ENCODE data around the gene RNF25. TPM values are rescaled to one million over a fixed set of nuclear protein-coding genes. Genes with fewer than 3 reads are reported as not detected.

Gene RNF25
- total and polyA plus RNA-seq, 2 of the 8 experiments (the other 6 are each of a cell fraction or from before 2014, with no cell fraction given): 19.6 to 29.6 TPM

DNA sequence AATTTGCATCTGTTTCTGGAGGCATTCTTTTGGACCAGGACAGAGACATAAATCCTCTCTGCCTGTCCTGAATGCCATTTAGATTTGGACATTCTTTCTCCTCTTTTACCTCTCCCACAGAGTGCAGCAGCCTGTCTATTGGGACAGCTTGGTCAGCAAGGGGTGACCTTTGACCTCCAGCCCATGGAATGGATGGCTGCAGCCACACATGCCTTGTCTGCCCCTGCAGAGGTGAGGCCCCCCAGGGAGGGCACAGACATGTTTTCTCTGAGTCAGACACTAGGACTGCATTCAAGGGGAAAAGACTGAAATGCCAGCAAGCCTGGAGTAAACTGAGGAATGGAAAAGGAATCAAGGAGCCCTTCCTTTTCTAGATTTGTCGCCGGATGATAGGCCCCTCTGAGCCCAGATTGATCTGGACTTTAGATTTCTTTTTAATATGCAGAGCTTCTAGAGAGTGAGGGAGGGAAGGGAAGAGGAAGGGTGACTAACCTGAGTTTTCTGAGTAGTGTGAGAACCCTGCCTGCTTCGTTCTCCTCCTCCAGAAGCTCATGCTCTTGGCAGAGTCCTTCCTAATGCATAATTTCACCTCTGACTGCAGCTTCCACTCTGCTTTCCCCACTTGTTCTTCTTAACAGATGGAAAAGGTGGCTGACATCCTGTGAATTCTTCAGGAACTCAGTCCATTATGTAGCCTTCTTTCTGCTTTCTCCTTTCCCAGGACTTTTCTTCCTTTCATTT lies 22.8 kb upstream of the RNF25 start:
- Histone ChIP-seq H4K91ac (replicated peaks; ENCODE audit: insufficient read length, low read length) (no peak overlapping the region), H3K79me2 (ENCODE audit: control insufficient read depth in 1 of 2, insufficient read depth in 2 of 2, low read length in 2 of 2) (no peaks in the 10 kb centered on the region), H2BK15ac (ENCODE audit: low read length) (no peak overlapping the region), H3K14ac (ENCODE audit: insufficient read length) (no peak overlapping the region), H3K4me3 (ENCODE audit: extremely low read depth in 1 of 4, insufficient read depth in 2 of 4, low read depth in 3 of 4, low read length in 4 of 4) (no peak overlapping the region), H2BK120ac (replicated peaks; ENCODE audit: low read depth, low read length) (no peak overlapping the region), H3K4me2 (ENCODE audit: insufficient read depth in 1 of 2, low read depth in 2 of 2, low read length in 2 of 2) (no peak overlapping the region), H4K20me1 (replicated peaks in 1 of 2; ENCODE audit: control insufficient read depth in 1 of 2, insufficient read depth in 2 of 2, low read length in 2 of 2) (peaks cover 0 to 2% of the 10 kb centered on the region in 2 experiments), H3K36me3 (ENCODE audit: control insufficient read depth in 2 of 4, insufficient read depth in 4 of 4, low read length in 3 of 4) (peaks cover 2 to 32% (median 15%) of the 10 kb centered on the region in 4 experiments; a peak in 7 of 8 replicates), H4K8ac (ENCODE audit: extremely low read depth, insufficient read depth, low read length) (no peak overlapping the region), H3K4me1 (replicated peaks in 1 of 4; ENCODE audit: control insufficient read depth in 3 of 4, insufficient read depth in 4 of 4, low read length in 3 of 4) (no peaks in the 10 kb centered on the region), H3K9me3 (ENCODE audit: insufficient read depth in 2 of 2, low read depth in 1 of 2, low read length in 1 of 2) (no peaks in the 10 kb centered on the region), H2BK12ac (ENCODE audit: low read depth, low read length) (no peak overlapping the region), H3K23ac (ENCODE audit: insufficient read length) (no peak overlapping the region), H3K23me2 (ENCODE audit: low read depth, low read length) (no peaks in the 10 kb centered on the region; the same call in 1 of the 2 replicates), H3K18ac (ENCODE audit: extremely low read depth, low read length) (no peak overlapping the region), H2AFZ (ENCODE audit: low read length) (no peak overlapping the region), H3K56ac (replicated peaks; ENCODE audit: insufficient read length, low read depth, low read length) (no peak overlapping the region), H2AK5ac (ENCODE audit: low read depth, low read length) (no peak overlapping the region), H3K27ac (ENCODE audit: low read depth, low read length) (no peak overlapping the region), H4K5ac (ENCODE audit: insufficient read length, low read depth, low read length) (no peak overlapping the region), H3K4ac (replicated peaks; ENCODE audit: insufficient read length, low read depth, low read length) (no peak overlapping the region), H2BK5ac (ENCODE audit: low read depth, low read length) (no peak overlapping the region), H3K9ac (replicated peaks in 1 of 4; ENCODE audit: extremely low read depth in 1 of 4, low read depth in 3 of 4, low read length in 3 of 4) (no peak overlapping the region), H2BK20ac (ENCODE audit: low read length) (no peak overlapping the region), H3K79me1 (ENCODE audit: low read depth, low read length) (no peaks in the 10 kb centered on the region), H3K27me3 (replicated peaks in 1 of 4; ENCODE audit: control insufficient read depth in 3 of 4, extremely low read depth in 1 of 4, insufficient read depth in 3 of 4, low read length in 3 of 4) (no peaks in the 10 kb centered on the region)
- ChIA-PET CTCF (ENCODE audit: partially characterized antibody) (interaction anchor here (0.6 to 2.6 kb wide), 4 partner anchors 10 to 178 kb away, joined by 3 to 9 read pairs (median 4); no protein-coding TSS in a partner anchor), POLR2A (ENCODE audit: partially characterized antibody) (interaction anchor here (0.6 kb wide), 1 partner anchor 259 kb away, joined by 3 read pairs; no protein-coding TSS in a partner anchor)
- TF ChIP-seq JUN (IDR thresholded peaks at IDR 0.05; ENCODE audit: low read depth, low read length): no peak
- TF ChIP-seq SIN3A (conservative IDR thresholded peaks at IDR 0.05 in 1 of 2, IDR thresholded peaks at IDR 0.05 in 1 of 2; ENCODE audit: low read depth in 1 of 2, low read length in 2 of 2): no peak
- no peak for TF ChIP-seq TBP (IDR thresholded peaks at IDR 0.05; ENCODE audit: low read depth, low read length)
- TF ChIP-seq YY1 (IDR thresholded peaks at IDR 0.05; ENCODE audit: low read depth, low read length): no peak
- TF ChIP-seq, protein P1, sequence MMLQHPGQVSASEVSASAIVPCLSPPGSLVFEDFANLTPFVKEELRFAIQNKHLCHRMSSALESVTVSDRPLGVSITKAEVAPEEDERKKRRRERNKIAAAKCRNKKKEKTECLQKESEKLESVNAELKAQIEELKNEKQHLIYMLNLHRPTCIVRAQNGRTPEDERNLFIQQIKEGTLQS (IDR thresholded peaks at IDR 0.05; ENCODE audit: insufficient read depth, low read depth, low read length): no peak
- no peak for TF ChIP-seq RAD21 (IDR thresholded peaks at IDR 0.05 in 1 of 2, conservative IDR thresholded peaks at IDR 0.05 in 1 of 2; ENCODE audit: low read depth in 2 of 2, low read length in 2 of 2)
- no peak for TF ChIP-seq RXRA (IDR thresholded peaks at IDR 0.05; ENCODE audit: insufficient read depth, low read depth, low read length)
- TF ChIP-seq PHF8 (conservative IDR thresholded peaks at IDR 0.05; ENCODE audit: low read depth, low read length): no peak
- TF ChIP-seq HDAC6 (IDR thresholded peaks at IDR 0.05; ENCODE audit: low read depth, low read length): no peak
- TF ChIP-seq SP1 (IDR thresholded peaks at IDR 0.05; ENCODE audit: low read depth, low read length): no peak
- TF ChIP-seq NANOG (IDR thresholded peaks at IDR 0.05; ENCODE audit: insufficient read depth, low read depth, low read length, poor library complexity, severe bottlenecking): no peak
- TF ChIP-seq SP4 (IDR thresholded peaks at IDR 0.05; ENCODE audit: low read length): no peak
- DNase-seq (ENCODE audit: low read depth in 1 of 2, low spot score in 2 of 2): no peak
- no peak for FAIRE-seq
- 100% methylated on average over 3 of the region's 3 CpGs; no CpG with 5 or more reads in 1 of the 2 experiments for WGBS, 2 experiments (ENCODE audit: extremely low coverage in 1 of 2, insufficient coverage in 1 of 2, insufficient read length in 1 of 2, insufficient replicate concordance in 2 of 2, low coverage in 1 of 2, low lambda C conversion rate in 2 of 2, missing lambda C conversion rate in 1 of 2)

Measured in H1 (cell line).